Superior temporal gyrus (tissue), 1 donor: ENCODE results near the gene CARD10.
A peak's percentile ranks its signal among the peaks of the same experiment; 100 is the strongest.

Experiments used
- DNase-seq: peaks from one replicate; pipeline ENCODE4 v3.0.0-alpha.2; 2016; ENCODE audit errors: extremely low spot score

The CARD10 gene, protein sequence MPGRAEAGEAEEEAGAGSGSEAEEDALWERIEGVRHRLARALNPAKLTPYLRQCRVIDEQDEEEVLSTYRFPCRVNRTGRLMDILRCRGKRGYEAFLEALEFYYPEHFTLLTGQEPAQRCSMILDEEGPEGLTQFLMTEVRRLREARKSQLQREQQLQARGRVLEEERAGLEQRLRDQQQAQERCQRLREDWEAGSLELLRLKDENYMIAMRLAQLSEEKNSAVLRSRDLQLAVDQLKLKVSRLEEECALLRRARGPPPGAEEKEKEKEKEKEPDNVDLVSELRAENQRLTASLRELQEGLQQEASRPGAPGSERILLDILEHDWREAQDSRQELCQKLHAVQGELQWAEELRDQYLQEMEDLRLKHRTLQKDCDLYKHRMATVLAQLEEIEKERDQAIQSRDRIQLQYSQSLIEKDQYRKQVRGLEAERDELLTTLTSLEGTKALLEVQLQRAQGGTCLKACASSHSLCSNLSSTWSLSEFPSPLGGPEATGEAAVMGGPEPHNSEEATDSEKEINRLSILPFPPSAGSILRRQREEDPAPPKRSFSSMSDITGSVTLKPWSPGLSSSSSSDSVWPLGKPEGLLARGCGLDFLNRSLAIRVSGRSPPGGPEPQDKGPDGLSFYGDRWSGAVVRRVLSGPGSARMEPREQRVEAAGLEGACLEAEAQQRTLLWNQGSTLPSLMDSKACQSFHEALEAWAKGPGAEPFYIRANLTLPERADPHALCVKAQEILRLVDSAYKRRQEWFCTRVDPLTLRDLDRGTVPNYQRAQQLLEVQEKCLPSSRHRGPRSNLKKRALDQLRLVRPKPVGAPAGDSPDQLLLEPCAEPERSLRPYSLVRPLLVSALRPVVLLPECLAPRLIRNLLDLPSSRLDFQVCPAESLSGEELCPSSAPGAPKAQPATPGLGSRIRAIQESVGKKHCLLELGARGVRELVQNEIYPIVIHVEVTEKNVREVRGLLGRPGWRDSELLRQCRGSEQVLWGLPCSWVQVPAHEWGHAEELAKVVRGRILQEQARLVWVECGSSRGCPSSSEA

DNA sequence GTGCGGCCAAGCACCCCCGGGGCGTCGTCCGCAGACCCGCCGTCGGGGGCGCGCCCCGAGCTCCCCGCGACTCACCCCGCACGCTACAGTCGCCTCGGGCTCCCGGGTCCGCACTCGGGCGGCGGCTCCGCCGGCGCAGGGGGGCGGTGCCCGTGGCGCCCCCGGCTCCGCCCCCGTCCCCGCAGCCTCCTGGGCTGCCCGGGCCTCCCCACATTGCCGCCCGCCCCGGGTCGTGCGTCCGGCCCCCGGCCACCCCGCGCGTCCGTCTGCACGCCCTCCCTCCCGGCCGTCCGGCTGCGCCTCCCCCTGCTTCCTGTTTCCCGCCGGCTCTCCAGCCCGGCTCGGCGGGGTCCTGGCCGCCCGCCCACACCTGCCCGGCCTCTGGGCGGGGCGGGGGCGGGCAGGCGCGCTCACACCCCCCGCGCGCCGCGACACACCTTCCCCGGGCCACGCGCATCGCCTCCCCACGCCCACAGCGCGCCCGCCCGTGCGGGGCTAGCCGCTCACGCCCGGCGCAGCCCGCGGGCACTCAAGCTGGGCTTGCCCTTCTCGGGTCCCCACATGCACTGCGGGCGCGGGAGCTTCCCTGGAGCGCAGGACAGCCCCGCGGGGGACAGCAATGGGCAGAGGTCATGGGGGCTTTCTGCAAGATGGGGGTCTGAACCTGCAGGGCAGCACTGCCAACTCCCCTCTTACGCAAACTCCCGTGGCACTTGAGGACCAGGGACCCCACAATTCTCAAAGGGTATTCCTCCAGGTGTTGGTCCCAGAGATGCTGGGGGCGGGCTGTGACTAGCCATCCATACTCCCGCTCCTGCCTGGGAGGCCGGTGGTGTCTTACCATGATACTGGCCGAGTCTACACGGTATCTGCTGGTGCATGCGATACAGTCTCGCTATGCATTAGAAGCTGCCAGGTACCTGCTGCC is at the start of gene CARD10:
Gene CARD10, minus strand, starts transcription at position 148 of the 928 bp plus-strand sequence. CDS start 215 bp downstream, outside the sequence.
- no peak for DNase-seq

DNA sequence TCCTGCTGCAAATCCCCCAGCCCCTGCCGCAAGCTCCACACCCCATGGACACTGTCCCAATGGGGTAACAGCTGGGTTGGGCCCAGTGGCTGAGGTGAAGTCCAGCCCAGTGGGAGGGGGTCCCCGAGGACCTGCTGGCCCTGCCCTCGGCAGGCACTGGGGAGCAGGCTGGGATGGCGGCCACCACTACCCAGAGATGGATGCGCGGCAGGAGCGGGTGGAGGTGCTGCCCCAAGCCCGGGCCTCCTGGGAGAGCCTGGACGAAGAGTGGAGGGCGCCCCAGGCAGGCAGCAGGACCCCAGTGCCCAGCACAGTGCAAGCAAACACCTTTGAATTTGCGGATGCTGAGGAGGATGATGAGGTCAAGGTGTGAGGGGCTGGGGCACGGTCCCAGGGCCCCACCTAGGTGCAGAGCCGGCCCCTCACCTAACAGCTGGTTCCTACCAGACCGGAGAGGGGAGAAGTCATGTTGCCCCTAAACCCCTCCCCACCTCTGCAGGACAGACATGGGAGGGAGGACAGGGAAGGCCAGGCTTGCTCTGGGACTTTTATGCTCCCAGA is 49.3 kb upstream of the CARD10 start:
- DNase-seq = no peak

DNA sequence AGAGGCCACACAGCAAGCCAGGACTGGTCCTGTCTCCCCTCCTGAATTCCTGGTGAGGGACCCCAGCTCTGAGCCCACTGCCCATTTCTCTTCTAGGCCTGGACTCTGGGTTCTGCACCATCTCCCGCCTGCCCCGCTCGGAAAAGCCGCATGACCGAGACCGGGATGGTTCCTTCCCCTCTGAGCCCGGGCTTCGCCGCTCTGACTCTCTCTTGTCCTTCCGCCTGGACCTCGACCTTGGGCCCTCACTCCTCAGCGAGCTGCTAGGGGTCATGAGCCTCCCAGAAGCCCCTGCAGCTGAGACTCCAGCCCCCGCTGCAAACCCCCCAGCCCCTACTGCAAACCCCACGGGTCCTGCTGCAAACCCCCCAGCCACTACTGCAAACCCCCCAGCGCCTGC is 48.8 kb upstream of the CARD10 start:
- no peak for DNase-seq

DNA sequence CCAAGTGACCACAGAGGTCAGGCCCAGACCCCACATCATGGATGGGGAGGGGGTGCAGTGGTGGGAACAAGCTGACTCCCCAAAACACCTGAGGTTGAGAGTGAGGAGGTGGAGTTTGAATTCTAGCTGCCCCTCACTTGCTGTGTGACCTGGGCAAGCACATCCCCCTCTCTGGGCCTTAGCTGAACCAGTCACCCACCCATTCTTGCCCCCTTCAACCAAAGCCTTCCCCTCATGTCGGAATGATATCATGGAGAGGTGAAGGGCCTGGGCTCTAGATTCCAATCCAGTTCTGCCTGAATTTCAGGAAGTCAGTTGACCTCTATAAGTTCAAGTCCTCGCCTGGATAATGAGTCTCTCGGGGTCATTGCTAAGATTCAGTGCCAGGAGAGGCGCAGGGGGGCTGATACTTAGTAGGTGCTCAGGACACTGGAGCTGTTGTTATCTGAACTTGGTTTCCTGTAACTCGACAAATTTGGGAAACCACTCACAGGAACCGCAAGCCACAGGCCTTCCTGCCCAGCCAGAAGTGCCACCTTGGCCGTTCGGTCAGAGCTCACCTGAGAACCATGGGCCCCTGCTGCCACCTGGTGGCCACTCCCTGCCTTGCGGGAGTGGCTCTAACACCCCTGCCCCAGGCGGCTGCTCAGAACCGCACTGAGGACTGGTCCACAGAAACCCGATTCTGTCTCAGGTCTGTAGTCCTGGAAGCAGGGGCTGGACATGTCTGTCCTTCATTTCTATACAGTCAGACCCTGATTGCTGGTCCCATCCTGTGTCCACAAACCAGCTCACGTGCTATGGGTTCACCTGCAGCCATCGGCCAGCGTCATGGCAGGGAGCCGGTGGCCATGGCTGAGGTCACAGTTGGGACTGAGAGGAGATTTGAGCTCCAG is 47.9 kb upstream of the CARD10 start:
- peak; percentile 88 for DNase-seq

DNA sequence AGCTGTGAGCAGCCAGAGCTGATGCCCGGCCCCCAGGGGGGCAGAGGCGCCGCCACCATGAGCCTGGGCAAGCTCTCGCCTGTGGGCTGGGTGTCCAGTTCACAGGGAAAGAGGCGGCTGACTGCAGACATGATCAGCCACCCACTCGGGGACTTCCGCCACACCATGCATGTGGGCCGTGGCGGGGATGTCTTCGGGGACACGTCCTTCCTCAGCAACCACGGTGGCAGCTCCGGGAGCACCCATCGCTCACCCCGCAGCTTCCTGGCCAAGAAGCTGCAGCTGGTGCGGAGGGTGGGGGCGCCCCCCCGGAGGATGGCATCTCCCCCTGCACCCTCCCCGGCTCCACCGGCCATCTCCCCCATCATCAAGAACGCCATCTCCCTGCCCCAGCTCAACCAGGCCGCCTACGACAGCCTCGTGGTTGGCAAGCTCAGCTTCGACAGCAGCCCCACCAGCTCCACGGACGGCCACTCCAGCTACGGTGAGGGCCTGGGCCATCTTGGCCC is 47.2 kb upstream of the CARD10 start:
- no peak for DNase-seq

DNA sequence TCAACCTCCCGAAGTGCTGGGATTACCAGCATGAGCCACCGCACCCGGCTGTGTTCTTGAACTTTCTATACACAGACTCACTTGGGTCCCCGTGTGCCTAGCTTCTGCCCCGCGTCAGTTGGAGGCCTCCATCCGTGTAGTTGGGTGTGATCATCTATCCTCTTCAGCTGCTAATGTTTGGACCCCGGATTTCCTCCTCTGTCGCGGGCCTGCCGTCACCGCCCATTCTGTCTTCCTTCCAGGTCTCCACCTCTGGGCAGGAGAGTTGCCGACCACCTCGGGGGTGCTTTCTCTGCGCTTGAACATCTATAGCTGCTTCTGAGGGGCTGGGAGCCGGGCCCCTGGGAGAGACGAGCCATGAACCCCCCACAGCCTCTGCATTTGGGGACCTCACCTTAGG is 46.6 kb upstream of the CARD10 start:
- no peak for DNase-seq

DNA sequence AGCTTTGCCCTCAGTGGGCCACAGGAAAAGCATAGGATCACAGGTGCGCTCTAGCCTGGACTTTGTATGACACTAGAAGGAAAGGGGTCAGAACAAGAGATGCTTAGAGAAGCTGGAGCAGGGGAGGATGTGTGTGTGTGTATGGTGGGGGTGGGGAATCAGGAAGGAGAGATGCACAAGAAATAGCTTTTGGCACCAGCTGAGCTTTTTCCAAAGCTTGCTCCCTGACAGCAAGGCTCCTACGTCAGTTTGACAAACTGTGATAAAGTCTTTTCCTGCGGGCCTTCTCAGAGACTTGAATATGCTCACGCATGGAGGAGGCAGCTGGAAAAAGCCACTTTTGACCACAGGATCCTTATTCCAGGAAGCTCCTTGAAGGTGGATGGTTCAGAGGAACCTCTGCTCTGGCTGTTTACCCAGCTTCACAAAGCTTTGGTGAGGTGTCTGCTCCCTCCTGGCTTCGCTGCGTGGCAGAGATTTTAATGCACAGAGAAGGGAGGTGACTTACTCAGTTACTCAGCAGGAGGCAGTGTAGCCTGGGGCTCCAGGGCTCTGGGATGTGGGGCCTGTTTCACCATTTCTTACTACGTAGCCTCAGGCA is 45.0 kb upstream of the CARD10 start:
- peak; percentile 55 for DNase-seq

DNA sequence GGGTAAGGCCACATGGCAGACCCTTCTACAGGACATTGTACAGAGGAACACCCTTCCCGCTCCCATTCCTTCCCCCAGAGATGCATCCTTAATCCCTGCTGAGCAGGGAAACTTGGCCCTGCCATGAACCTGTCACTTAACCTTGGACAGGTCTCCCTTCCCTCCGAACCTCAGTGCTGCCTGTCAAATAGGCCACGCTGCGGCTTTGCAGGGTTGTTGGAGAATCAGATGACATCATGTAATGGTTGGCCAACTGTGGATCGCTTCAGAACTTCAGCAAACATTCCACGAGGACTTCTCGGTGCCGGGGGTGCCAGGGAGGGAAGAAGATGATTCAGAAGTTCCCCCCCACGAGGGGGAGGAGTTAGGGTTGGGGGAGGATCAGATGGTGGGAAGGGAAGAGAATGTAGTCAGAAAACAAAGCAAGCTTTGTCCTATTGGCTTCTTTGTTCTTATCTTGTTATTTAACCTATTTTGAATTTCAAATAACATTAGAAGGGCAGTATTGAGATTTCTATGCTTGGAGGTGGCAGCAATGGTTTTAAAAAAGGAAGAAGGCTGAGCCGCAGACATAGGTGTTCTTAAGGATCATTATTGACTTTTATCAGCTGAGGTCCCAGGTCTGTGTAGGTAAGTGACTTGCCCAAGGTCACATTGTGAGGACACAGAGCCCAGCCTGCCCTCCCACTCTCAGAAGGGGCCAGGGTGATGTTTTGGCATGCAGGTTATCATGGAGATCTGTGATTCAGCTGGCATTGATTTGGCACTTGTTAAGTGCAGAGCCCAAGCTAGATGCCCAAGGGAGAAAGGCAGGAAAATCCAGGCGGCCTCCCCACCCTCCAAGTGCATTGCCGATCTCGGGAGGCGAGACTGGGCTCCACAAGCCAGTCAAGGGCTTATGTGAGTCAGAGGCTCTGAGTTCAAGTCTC is 44.2 kb upstream of the CARD10 start:
- DNase-seq = peak; percentile 97

DNA sequence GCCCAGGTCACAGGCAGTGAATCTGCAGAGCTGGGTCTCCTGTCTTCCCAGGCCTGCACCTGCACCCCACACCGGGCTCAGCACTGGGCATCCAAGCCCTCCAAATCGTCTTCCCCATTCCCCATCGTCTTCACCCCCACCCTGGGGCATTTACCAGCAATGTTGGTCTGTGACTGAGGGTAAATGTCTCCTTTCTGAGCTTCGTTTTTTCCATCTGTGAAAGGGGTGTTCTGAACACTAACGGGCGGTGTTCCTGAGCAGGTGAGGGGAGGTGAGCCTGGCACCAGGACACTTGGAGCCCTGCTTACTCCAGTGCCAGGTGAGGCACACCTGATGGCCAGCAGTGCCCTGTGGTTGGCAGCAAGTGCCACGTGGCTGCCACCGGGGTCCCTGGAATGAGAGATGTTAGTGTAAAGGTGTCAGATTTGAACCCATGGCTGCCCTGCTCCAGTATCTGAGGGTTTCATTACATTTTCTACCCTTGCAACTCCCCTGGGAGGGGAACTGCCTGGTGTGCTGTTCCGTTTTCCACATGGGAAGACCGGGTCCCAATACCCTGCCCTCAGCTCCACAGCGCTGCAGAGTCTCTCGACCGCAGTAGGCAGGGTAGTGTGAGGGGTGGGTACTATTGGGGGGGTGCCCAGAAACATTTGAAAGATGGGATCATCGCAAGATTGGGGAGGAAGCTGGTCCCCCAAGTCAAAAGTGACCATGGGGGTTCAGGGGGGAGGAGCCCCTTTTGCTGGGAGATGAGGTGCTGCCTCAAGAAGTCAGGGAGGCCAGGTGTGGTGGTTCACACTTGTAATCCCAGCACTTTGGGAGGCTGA is 43.0 kb upstream of the CARD10 start:
- DNase-seq = no peak

DNA sequence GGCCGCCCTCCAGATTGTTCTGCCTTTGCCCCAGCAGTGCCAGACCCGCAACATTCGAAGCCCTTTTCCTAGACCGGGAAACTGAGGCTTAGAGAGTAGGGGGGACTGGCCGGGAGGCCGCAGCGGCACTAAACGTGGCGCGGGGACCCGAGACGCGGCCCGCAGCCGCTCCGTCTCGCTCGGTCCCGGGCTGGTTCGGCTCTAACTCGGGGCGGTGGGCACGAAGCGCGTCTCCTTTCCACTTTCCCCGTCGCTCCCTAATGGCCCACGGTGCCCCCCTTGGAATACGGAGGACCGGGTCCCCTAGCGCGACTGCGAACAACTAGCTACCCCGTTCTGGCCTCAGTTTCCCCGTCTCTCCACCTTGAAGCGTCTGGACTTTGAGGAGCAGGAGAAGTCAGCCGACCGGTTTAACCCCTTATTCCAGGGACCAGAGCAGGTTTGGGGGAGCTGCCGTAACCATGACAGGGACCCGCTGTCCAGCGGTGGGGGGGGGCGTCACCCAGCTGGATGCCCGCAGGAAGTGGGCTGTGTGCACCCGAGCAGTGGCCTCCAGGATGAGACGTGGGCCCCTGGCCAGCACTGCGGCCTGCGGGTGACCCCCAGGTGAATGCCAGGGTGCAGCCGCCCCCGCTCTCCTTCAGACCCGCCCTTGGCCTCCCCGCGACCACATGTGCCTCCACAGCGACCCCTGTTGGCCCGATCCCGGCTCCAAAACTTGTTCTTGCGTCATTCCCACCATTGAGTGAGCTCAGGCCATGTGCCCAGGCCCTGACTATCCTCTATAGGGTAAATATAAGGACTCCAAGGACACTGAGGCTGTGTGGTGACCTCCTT is 42.2 kb upstream of the CARD10 start:
- DNase-seq = peak; percentile 94

DNA sequence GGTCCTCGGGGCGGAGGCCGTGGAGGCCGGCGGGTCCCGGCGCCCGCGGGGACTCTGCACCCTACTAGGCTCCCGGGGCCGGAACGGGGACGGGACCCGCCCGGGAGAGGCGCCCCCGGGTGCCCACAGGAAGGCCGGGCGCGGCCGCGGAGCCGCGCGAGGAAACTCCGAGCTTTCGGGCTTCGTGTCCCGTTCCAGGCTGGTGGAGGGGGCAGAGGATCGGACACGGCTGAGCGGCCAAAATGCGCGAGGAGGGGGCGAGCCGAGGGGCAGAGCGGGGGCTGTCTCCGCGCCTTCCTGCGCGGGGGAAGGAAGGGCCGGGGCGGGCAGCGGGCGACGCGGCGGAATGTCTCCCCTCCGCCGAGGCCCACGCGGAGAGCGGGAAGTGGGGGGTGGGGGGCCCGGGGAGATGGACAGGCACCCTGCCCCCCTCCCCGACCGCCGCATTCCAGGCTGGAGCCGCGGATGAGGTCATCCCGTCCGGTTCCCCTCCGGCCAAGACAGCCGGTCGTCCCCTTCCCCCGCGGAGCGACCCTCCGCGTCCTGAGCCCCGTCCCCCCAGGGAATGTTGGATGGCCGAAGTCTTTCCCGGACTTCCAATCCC is 41.5 kb upstream of the CARD10 start:
- DNase-seq = no peak

DNA sequence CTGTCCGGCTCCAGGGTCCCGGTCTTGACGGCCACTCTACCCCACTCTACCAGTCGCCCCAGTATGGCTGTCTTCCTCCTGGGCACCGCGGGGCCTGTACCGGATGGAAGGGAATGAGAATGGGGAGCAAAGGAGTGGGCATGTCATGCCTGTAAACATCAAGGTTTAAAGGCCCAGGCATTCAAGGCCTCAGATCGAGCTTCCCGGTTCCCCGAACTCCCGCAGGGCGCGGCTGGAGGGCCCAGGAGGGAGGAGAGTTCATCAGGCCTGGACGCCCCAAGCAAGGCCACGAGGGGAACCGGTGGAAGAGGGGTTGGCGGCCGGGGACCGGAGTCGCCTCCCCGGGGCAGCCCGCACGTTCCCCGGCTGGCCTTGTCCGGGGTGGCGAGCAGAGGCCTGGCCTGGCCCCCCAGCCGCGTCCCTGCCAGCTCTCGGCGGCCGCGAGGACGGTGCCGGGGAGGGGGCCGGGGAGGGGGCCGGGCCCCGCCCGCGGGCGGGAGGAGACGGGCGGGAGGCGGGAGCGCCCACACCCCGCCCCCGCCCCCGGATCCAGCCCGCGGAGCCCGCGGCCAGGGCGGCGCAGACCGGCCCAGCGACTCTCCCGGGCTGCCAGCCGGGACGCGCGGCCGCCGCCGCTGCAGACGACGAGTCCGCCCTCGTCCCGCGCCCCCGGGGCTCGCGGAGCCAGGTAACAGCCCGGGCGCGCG is 40.8 kb upstream of the CARD10 start, which contains the start of gene CDC42EP1:
Gene CDC42EP1, plus strand, starts transcription at position 580 of the 707 bp plus-strand sequence. CDS start 5,870 bp downstream, outside the sequence.
- DNase-seq = no peak

DNA sequence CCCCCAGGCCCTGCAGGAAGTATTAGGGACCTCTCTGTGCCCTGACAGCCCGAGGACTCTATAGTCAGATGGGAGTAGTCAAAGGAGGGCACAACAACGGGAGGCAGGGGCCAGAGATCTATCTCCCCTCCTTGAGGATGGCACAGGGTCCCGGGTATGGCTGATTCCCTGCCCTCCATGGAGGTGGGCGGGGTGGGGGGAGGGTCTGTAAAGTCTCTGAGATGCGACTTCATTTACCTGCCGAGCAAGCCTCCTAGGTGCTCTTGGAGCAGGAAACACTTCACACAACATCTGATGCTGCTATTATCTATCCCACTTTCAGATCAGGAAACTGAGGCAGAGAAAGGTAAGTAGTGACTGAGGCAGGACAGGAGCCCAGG is 40.3 kb upstream of the CARD10 start:
- no peak for DNase-seq

DNA sequence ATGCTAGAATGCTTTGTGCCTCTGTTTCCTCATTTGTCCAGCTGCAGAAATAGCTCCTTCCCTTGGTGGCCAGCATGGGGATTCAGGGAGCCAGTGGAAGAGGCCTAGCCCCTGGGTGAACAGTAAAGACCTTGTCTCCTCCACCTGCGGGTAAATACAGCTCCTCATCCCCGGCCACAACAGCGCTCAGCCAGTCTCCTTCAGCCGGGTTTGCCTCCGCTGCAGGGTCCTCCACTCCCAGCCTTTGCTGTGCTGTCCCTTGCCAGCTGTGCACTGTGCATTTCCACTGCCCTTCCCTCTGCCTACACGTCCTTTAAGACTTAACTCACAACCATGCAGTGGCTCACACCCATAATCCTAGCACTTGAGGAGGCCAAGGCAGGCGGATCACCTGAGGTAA is 39.6 kb upstream of the CARD10 start:
- DNase-seq = no peak

DNA sequence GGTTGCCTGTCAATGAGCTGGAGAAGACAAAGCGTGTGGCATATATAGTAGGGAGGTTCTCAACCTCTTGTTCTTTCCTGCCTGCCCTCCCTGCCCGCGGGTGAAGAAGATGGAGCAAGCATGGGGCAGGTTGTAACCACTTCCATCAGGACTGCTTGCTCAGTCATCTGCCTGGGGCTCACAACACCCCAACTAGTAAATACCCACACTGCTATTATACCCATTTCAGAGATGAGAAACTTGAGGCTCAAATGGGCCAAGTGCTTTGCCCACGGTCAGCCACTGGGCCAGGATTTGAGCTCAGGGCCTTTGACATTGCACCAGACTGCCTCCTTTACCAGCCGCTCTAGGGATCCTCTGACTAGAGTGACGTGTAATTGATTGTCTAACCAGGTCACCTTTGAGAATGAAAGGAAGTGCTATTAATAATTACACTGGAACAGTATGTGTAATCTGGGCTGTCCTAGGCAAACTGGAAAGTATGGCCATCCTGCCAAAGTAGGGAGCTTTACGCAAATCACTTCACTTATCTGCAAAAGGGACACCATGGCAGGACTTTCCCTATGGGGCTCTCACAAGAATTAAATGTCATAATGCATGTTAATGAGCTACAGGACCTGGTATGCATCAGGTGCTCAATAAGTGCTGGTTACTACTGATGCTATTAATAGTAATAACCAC is 38.2 kb upstream of the CARD10 start:
- no peak for DNase-seq
